GM12878 (cell line): ENCODE measurements around the gene CELSR1.

Experiments used
- EP300 ChIP-seq, 2 experiments: fragments of 150-350 bp in 1 of 2; IDR thresholded peaks; 2 replicates each; pipeline ENCODE4 v1.6.1; 2011 to 2012; ENCODE audit warnings: low read depth in 2 of 2, low read length in 2 of 2, borderline replicate concordance in 1 of 2, improper control_type of control experiment in 1 of 2, inconsistent platforms in 1 of 2; ENCODE audit not compliant: control insufficient read depth in 1 of 2
- HCFC1 ChIP-seq: fragments of 150-350 bp; IDR thresholded peaks from 2 replicates; pipeline ENCODE4 v1.6.1; 2014; ENCODE audit warnings: low read length
- HDGF ChIP-seq: fragments of 450-650 bp; IDR thresholded peaks from 2 replicates; pipeline ENCODE4 v1.6.1; 2016; ENCODE audit warnings: antibody characterized with exemption
- KAT2A ChIP-seq: conservative IDR thresholded peaks from 2 replicates; pipeline ENCODE4 v1.6.1; 2011; ENCODE audit warnings: low read depth, low read length; ENCODE audit not compliant: control insufficient read depth
- POLR2AphosphoS2 ChIP-seq: IDR thresholded peaks from 2 replicates; pipeline ENCODE4 v1.6.1; 2011; ENCODE audit warnings: low read depth, mild to moderate bottlenecking, low read length, improper control_type of control experiment, moderate library complexity
- SREBF2 ChIP-seq: IDR thresholded peaks from 2 replicates; pipeline ENCODE4 v1.6.1; 2012; ENCODE audit warnings: mild to moderate bottlenecking, low read length
- TARDBP ChIP-seq: IDR thresholded peaks from 2 replicates; pipeline ENCODE4 v1.6.1; 2016; ENCODE audit warnings: borderline replicate concordance
- TF ChIP-seq, protein P1 (sequence below), 3 experiments: IDR thresholded peaks in 2 of 3; conservative IDR thresholded peaks in 1 of 3; 2 replicates each; pipeline ENCODE4 v1.5.1; 2011; ENCODE audit warnings: low read depth in 3 of 3, low read length in 3 of 3, mild to moderate bottlenecking in 3 of 3, control low read depth in 2 of 3, moderate library complexity in 2 of 3, inconsistent platforms in 1 of 3, mixed read lengths in 1 of 3; ENCODE audit not compliant: control insufficient read depth in 2 of 3, insufficient read depth in 1 of 3; ENCODE audit errors: extremely low read depth in 1 of 3
- TF ChIP-seq, protein P2 (sequence below): IDR thresholded peaks from 2 replicates; pipeline ENCODE4 v1.6.1; 2011; ENCODE audit warnings: borderline replicate concordance, low read depth, mild to moderate bottlenecking, moderate library complexity, low read length; ENCODE audit not compliant: insufficient read depth, poor library complexity, severe bottlenecking
- TF ChIP-seq, protein P3 (sequence below): IDR thresholded peaks from 2 replicates; pipeline ENCODE4 v1.6.1; 2011; ENCODE audit warnings: low read depth, low read length, improper control_type of control experiment, borderline replicate concordance
- TF ChIP-seq, protein P4 (sequence below): fragments of 450-650 bp; IDR thresholded peaks from 2 replicates; pipeline ENCODE4 v1.6.1; 2017; ENCODE audit warnings: antibody characterized with exemption, mild to moderate bottlenecking, moderate library complexity
- TF ChIP-seq, protein P5 (sequence below): fragments of 450-650 bp; IDR thresholded peaks from 2 replicates; pipeline ENCODE4 v1.6.1; 2016; ENCODE audit warnings: mild to moderate bottlenecking

DNA sequence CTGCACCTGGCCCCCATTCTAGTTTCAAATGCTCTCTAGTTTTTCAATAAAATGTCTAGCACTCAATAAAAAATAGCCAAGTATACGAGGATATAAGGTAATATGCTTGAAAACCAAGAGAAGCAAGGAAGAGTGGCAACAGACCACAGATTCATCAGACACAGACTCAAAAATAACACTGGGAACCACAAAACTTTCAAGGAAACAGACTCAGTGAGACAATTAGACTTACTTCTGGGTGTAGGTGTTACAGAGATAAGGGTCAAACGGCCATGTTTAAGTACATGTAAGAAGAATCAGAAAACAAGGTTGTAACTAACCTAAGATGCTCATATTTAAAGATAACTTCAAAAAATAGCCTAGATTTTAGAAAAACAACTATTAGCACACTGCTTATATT lies 134.9 kb downstream of the CELSR1 start:
- TF ChIP-seq, protein P1, sequence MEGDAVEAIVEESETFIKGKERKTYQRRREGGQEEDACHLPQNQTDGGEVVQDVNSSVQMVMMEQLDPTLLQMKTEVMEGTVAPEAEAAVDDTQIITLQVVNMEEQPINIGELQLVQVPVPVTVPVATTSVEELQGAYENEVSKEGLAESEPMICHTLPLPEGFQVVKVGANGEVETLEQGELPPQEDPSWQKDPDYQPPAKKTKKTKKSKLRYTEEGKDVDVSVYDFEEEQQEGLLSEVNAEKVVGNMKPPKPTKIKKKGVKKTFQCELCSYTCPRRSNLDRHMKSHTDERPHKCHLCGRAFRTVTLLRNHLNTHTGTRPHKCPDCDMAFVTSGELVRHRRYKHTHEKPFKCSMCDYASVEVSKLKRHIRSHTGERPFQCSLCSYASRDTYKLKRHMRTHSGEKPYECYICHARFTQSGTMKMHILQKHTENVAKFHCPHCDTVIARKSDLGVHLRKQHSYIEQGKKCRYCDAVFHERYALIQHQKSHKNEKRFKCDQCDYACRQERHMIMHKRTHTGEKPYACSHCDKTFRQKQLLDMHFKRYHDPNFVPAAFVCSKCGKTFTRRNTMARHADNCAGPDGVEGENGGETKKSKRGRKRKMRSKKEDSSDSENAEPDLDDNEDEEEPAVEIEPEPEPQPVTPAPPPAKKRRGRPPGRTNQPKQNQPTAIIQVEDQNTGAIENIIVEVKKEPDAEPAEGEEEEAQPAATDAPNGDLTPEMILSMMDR (IDR thresholded peaks at IDR 0.05 in 2 of 3, conservative IDR thresholded peaks at IDR 0.05 in 1 of 3; ENCODE audit: control insufficient read depth in 2 of 3, extremely low read depth in 1 of 3, insufficient read depth in 1 of 3, low read depth in 3 of 3, low read length in 3 of 3): no peak
- TF ChIP-seq KAT2A (no peak), HDGF (no peak), HCFC1 (no peak), EP300 (IDR thresholded peaks at IDR 0.05; ENCODE audit: borderline replicate concordance in 1 of 2, control insufficient read depth in 1 of 2, low read depth in 2 of 2, low read length in 2 of 2) (no peak), TARDBP (no peak), POLR2AphosphoS2 (no peak), SREBF2 (no peak)
- TF ChIP-seq, protein P2, sequence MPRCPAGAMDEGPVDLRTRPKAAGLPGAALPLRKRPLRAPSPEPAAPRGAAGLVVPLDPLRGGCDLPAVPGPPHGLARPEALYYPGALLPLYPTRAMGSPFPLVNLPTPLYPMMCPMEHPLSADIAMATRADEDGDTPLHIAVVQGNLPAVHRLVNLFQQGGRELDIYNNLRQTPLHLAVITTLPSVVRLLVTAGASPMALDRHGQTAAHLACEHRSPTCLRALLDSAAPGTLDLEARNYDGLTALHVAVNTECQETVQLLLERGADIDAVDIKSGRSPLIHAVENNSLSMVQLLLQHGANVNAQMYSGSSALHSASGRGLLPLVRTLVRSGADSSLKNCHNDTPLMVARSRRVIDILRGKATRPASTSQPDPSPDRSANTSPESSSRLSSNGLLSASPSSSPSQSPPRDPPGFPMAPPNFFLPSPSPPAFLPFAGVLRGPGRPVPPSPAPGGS: no peak
- TF ChIP-seq, protein P3, sequence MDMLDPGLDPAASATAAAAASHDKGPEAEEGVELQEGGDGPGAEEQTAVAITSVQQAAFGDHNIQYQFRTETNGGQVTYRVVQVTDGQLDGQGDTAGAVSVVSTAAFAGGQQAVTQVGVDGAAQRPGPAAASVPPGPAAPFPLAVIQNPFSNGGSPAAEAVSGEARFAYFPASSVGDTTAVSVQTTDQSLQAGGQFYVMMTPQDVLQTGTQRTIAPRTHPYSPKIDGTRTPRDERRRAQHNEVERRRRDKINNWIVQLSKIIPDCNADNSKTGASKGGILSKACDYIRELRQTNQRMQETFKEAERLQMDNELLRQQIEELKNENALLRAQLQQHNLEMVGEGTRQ: no peak
- TF ChIP-seq, protein P4, sequence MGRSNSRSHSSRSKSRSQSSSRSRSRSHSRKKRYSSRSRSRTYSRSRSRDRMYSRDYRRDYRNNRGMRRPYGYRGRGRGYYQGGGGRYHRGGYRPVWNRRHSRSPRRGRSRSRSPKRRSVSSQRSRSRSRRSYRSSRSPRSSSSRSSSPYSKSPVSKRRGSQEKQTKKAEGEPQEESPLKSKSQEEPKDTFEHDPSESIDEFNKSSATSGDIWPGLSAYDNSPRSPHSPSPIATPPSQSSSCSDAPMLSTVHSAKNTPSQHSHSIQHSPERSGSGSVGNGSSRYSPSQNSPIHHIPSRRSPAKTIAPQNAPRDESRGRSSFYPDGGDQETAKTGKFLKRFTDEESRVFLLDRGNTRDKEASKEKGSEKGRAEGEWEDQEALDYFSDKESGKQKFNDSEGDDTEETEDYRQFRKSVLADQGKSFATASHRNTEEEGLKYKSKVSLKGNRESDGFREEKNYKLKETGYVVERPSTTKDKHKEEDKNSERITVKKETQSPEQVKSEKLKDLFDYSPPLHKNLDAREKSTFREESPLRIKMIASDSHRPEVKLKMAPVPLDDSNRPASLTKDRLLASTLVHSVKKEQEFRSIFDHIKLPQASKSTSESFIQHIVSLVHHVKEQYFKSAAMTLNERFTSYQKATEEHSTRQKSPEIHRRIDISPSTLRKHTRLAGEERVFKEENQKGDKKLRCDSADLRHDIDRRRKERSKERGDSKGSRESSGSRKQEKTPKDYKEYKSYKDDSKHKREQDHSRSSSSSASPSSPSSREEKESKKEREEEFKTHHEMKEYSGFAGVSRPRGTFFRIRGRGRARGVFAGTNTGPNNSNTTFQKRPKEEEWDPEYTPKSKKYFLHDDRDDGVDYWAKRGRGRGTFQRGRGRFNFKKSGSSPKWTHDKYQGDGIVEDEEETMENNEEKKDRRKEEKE: no peak
- TF ChIP-seq, protein P5, sequence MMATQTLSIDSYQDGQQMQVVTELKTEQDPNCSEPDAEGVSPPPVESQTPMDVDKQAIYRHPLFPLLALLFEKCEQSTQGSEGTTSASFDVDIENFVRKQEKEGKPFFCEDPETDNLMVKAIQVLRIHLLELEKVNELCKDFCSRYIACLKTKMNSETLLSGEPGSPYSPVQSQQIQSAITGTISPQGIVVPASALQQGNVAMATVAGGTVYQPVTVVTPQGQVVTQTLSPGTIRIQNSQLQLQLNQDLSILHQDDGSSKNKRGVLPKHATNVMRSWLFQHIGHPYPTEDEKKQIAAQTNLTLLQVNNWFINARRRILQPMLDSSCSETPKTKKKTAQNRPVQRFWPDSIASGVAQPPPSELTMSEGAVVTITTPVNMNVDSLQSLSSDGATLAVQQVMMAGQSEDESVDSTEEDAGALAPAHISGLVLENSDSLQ: no peak
